ENCODE data around the gene LSM10. TPM values are rescaled to one million over a fixed set of nuclear protein-coding genes. Genes with fewer than 3 reads are reported as not detected.

LSM10 gene
- total and polyA plus RNA-seq, 9 of the 15 experiments (the other 6 are each of a cell fraction or from before 2014, with no cell fraction given) = 13.2 to 146 (median 68.9) TPM

DNA sequence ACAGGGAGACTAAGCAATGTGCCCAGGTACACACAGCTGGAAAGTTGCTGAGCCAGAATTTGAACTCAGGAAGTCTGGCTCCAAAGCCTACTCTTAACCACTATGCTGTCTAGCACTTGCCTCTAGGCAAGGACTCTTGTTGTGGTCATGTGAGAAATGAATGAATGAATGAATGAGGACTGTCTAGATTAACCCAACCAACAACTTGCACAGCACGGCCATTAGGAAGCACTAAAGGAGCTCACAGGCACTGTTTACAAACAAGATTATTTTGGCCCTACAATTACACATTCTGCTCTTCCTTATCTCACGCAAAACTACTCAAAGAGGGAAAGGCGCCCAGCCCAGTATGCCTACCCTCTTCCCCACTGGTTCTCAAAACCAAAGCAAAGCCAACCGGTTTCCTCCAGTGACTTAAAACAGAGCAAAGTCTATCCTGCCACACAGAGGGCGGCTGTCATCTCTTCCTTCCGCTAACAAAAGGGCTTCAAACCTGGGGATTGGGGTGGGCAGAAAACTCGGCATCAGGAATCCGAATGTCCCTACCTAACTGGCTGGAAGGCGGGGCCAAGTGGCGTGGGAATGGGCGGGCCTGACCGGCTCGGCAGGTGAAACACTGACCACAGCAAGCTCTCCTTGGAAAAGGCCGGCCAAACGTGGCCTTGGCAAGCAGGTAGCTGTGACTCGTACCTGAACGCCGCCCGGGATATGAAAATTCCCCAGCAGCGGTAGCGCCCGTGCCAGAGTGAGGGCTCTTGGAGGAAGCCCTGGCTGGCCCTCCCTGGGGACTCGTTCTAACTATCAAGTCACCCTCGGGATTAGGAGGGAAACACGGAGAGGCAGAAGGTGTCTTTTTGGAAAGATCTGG lies 12.9 kb downstream of the LSM10 start (continued):
- TF ChIP-seq, protein P1, sequence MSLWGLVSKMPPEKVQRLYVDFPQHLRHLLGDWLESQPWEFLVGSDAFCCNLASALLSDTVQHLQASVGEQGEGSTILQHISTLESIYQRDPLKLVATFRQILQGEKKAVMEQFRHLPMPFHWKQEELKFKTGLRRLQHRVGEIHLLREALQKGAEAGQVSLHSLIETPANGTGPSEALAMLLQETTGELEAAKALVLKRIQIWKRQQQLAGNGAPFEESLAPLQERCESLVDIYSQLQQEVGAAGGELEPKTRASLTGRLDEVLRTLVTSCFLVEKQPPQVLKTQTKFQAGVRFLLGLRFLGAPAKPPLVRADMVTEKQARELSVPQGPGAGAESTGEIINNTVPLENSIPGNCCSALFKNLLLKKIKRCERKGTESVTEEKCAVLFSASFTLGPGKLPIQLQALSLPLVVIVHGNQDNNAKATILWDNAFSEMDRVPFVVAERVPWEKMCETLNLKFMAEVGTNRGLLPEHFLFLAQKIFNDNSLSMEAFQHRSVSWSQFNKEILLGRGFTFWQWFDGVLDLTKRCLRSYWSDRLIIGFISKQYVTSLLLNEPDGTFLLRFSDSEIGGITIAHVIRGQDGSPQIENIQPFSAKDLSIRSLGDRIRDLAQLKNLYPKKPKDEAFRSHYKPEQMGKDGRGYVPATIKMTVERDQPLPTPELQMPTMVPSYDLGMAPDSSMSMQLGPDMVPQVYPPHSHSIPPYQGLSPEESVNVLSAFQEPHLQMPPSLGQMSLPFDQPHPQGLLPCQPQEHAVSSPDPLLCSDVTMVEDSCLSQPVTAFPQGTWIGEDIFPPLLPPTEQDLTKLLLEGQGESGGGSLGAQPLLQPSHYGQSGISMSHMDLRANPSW (CRISPR knock-in tag; IDR thresholded peaks at IDR 0.05) = 0 out of 2 replicates have a peak, but pooled peaks have one; percentile 33
- 0 out of 2 replicates have a peak, but pooled peaks have one; percentile 9 for TF ChIP-seq TAL1 (IDR thresholded peaks at IDR 0.05)
- TF ChIP-seq, protein P2, sequence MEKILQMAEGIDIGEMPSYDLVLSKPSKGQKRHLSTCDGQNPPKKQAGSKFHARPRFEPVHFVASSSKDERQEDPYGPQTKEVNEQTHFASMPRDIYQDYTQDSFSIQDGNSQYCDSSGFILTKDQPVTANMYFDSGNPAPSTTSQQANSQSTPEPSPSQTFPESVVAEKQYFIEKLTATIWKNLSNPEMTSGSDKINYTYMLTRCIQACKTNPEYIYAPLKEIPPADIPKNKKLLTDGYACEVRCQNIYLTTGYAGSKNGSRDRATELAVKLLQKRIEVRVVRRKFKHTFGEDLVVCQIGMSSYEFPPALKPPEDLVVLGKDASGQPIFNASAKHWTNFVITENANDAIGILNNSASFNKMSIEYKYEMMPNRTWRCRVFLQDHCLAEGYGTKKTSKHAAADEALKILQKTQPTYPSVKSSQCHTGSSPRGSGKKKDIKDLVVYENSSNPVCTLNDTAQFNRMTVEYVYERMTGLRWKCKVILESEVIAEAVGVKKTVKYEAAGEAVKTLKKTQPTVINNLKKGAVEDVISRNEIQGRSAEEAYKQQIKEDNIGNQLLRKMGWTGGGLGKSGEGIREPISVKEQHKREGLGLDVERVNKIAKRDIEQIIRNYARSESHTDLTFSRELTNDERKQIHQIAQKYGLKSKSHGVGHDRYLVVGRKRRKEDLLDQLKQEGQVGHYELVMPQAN (IDR thresholded peaks at IDR 0.05; ENCODE audit: borderline replicate concordance) = peak; percentile 56; the same call in 1 of the 2 replicates
- TF ChIP-seq CXXC5 (CRISPR knock-in tag; IDR thresholded peaks at IDR 0.05) = peak; percentile 35
- peak in 1 of 3 experiments; percentile 39 for TF ChIP-seq YY1 (IDR thresholded peaks at IDR 0.05; ENCODE audit: borderline replicate concordance in 1 of 3, control insufficient read depth in 1 of 3, extremely low read depth in 1 of 3, insufficient read depth in 3 of 3, insufficient read length in 1 of 3, insufficient replicate concordance in 2 of 3, low read depth in 1 of 3, low read length in 2 of 3)
- peak in 1 of 2 experiments; percentile 66; a peak in 2 of 4 replicates for TF ChIP-seq ARNT (IDR thresholded peaks at IDR 0.05)
- no peak for TF ChIP-seq ZNF668 (CRISPR knock-in tag; IDR thresholded peaks at IDR 0.05)
- TF ChIP-seq, protein P3, sequence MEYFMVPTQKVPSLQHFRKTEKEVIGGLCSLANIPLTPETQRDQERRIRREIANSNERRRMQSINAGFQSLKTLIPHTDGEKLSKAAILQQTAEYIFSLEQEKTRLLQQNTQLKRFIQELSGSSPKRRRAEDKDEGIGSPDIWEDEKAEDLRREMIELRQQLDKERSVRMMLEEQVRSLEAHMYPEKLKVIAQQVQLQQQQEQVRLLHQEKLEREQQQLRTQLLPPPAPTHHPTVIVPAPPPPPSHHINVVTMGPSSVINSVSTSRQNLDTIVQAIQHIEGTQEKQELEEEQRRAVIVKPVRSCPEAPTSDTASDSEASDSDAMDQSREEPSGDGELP (CRISPR knock-in tag; IDR thresholded peaks at IDR 0.05; ENCODE audit: borderline replicate concordance) = 0 out of 2 replicates have a peak, but pooled peaks have one; percentile 16
- TF ChIP-seq RBM34 (IDR thresholded peaks at IDR 0.05; ENCODE audit: borderline replicate concordance, insufficient read depth, low read length) = no peak
- peak; percentile 35; the same call in 1 of the 2 replicates for TF ChIP-seq CREM (IDR thresholded peaks at IDR 0.05; ENCODE audit: low read depth)
- TF ChIP-seq ZSCAN29 (IDR thresholded peaks at IDR 0.05) = 0 out of 2 replicates have a peak, but pooled peaks have one; percentile 63

Data from K562 (cell line).